K562 (cell line): ENCODE results near the gene SLC30A3. TPM values are rescaled to one million over a fixed set of nuclear protein-coding genes. Genes with fewer than 3 reads are reported as not detected.

Experiments
- ATAC-seq: fragments of 200-7000 bp; cut with Tn5 transposase; 3 replicates; pipeline ENCODE4 v1.9.1; 2020; ENCODE audit warnings: moderate library complexity
- BruUV-seq: library from RNA; stranded (reverse); fragments of 400-500 nt; replicated peaks from 2 replicates; lab custom pipeline; 2021; lab: Mats Ljungman, UMichigan
- CTCF ChIA-PET: fragments of 300-600 bp; formaldehyde crosslinking; extraction: SDS; loops from one replicate; lab custom pipeline; 2021; ENCODE audit warnings: low intra/inter-chr PET ratio; lab: Yijun Ruan, JAX
- POLR2A ChIA-PET: fragments of 300-600, 350-650 bp; sonication (Branson Sonifier 250); formaldehyde crosslinking; extraction: SDS; loops from one replicate; lab custom pipeline; 2021; ENCODE audit warnings: antibody characterized with exemption, inconsistent platforms; lab: Yijun Ruan, JAX
- DNase-seq, 4 experiments: peaks; one replicate each; pipeline versions ENCODE4 v3.0.0 to v3.0.0-alpha.2; 2011 to 2018; ENCODE audit warnings: low spot score in 3 of 4, mixed read lengths in 3 of 4; ENCODE audit errors: extremely low read depth in 1 of 4
- FAIRE-seq: peaks from 2 replicates; lab custom pipeline; 2011; peaks lifted over from hg19 to GRCh38; lab: Jason Lieb, UNC
- H2AFZ ChIP-seq: 2 replicates; pipeline ENCODE4 v1.6.0; 2011; ENCODE audit warnings: low read depth, low read length, control low read depth, inconsistent platforms
- H3K27ac ChIP-seq: fragments of 200-600 bp; 3 replicates; pipeline ENCODE4 v1.8.0; 2011; ENCODE audit warnings: low read depth, mild to moderate bottlenecking, control low read depth, inconsistent platforms, low read length, moderate library complexity, mixed read lengths; ENCODE audit errors: extremely low read depth
- H3K27me3 ChIP-seq, 2 experiments: fragments of 300-600 bp in 1 of 2; 2 replicates in 1 of 2; 3 replicates in 1 of 2; pipeline versions ENCODE4 v1.6.0 to v1.8.0; 2011; ENCODE audit warnings: inconsistent platforms in 2 of 2, low read length in 2 of 2, mild to moderate bottlenecking in 1 of 2, mixed read lengths in 1 of 2, moderate library complexity in 1 of 2; ENCODE audit not compliant: control insufficient read depth in 2 of 2, insufficient read depth in 2 of 2
- H3K36me3 ChIP-seq: fragments of 300-600 bp; 3 replicates; pipeline ENCODE4 v1.8.0; 2011; ENCODE audit warnings: mild to moderate bottlenecking, low read length, inconsistent platforms; ENCODE audit not compliant: control insufficient read depth, insufficient read depth
- H3K4me1 ChIP-seq, 2 experiments: fragments of 200-600 bp in 1 of 2; replicated peaks in 1 of 2; 2 replicates in 1 of 2; 3 replicates in 1 of 2; pipeline versions ENCODE4 v1.5.1 to v1.8.0; 2011; ENCODE audit warnings: inconsistent platforms in 2 of 2, low read length in 2 of 2, mild to moderate bottlenecking in 1 of 2, mixed read lengths in 1 of 2, moderate library complexity in 1 of 2; ENCODE audit not compliant: control insufficient read depth in 2 of 2, insufficient read depth in 2 of 2
- H3K4me2 ChIP-seq: 2 replicates; pipeline ENCODE4 v1.6.1; 2011; ENCODE audit warnings: low read length, control low read depth, inconsistent platforms, mixed read lengths; ENCODE audit not compliant: insufficient read depth
- H3K4me3 ChIP-seq: fragments of 200-600 bp; sonication (generic), shearing (Covaris generic); 2 replicates; pipeline ENCODE4 v1.5.1; 2016; ENCODE audit warnings: control low read depth, inconsistent platforms
- H3K79me2 ChIP-seq: fragments of 200-600 bp; 3 replicates; pipeline ENCODE4 v1.8.0; 2011; ENCODE audit warnings: low read length, inconsistent platforms; ENCODE audit not compliant: control insufficient read depth, insufficient read depth
- H3K9ac ChIP-seq, 2 experiments: 2 replicates each; pipeline versions ENCODE4 v1.6.0 to v1.6.1; 2011; ENCODE audit warnings: low read depth in 2 of 2, low read length in 2 of 2, control low read depth in 1 of 2, inconsistent platforms in 1 of 2, mild to moderate bottlenecking in 1 of 2, mixed read lengths in 1 of 2; ENCODE audit not compliant: insufficient read depth in 1 of 2
- H3K9me1 ChIP-seq: one replicate; pipeline ENCODE4 v1.6.0; 2011; ENCODE audit warnings: inconsistent platforms, mild to moderate bottlenecking, low read length, moderate library complexity; ENCODE audit not compliant: control insufficient read depth, insufficient read depth
- H3K9me3 ChIP-seq: replicated peaks from 2 replicates; pipeline ENCODE4 v1.5.1; 2011; ENCODE audit warnings: low read depth, low read length, inconsistent platforms; ENCODE audit not compliant: control insufficient read depth, insufficient read depth
- H4K20me1 ChIP-seq: replicated peaks from 2 replicates; pipeline ENCODE4 v1.6.1; 2011; ENCODE audit warnings: low read length, inconsistent platforms, mixed read lengths; ENCODE audit not compliant: control insufficient read depth, insufficient read depth
- COPS2 ChIP-seq: fragments of 450-650 bp; conservative IDR thresholded peaks from 2 replicates; pipeline ENCODE4 v1.6.1; 2016; ENCODE audit warnings: mild to moderate bottlenecking, moderate library complexity
- CREB5 ChIP-seq: fragments of 250-450 bp; sonication (Bioruptor Pico); IDR thresholded peaks from 2 replicates; pipeline ENCODE4 v1.5.0; 2020; ENCODE audit warnings: mild to moderate bottlenecking
- EP400 ChIP-seq: fragments of 450-650 bp; IDR thresholded peaks from 2 replicates; pipeline ENCODE4 v1.6.1; 2017; ENCODE audit warnings: antibody characterized with exemption, mild to moderate bottlenecking, moderate library complexity
- HMG20B ChIP-seq: fragments of 250-450 bp; sonication (Bioruptor Pico); IDR thresholded peaks from 2 replicates; pipeline ENCODE4 v1.5.0; 2021; ENCODE audit warnings: mild to moderate bottlenecking
- IRF2 ChIP-seq: sonication (generic); formaldehyde crosslinking; IDR thresholded peaks from 2 replicates; pipeline ENCODE4 v1.8.1; 2022; ENCODE audit warnings: mild to moderate bottlenecking, missing genetic modification reagents
- NFE2 ChIP-seq: IDR thresholded peaks from 2 replicates; pipeline ENCODE4 v1.6.1; 2014; ENCODE audit warnings: antibody characterized with exemption, low read depth
- NRF1 ChIP-seq, 2 experiments: fragments of 450-650 bp; IDR thresholded peaks in 1 of 2; conservative IDR thresholded peaks in 1 of 2; 2 replicates each; pipeline ENCODE4 v1.6.1; 2014; ENCODE audit warnings: mild to moderate bottlenecking in 2 of 2
- POLR2AphosphoS2 ChIP-seq: IDR thresholded peaks from 2 replicates; pipeline ENCODE4 v1.6.1; 2012; ENCODE audit warnings: low read length, improper control_type of control experiment
- RFX1 ChIP-seq: fragments of 450-650 bp; IDR thresholded peaks from 2 replicates; pipeline ENCODE4 v1.6.1; 2016; ENCODE audit warnings: mild to moderate bottlenecking, moderate library complexity
- SIX5 ChIP-seq, 2 experiments: IDR thresholded peaks; 2 replicates each; pipeline ENCODE4 v1.6.1; 2011; ENCODE audit warnings: low read length in 2 of 2, borderline replicate concordance in 1 of 2, low read depth in 1 of 2, mild to moderate bottlenecking in 1 of 2, moderate library complexity in 1 of 2; ENCODE audit not compliant: insufficient read depth in 1 of 2
- ZC3H8 ChIP-seq: fragments of 450-650 bp; IDR thresholded peaks from 2 replicates; pipeline ENCODE4 v1.6.1; 2017
- ZNF699 ChIP-seq: fragments of 250-450 bp; sonication (Bioruptor Pico); IDR thresholded peaks from 2 replicates; pipeline ENCODE4 v1.8.0; 2021; ENCODE audit warnings: mild to moderate bottlenecking, moderate library complexity; ENCODE audit not compliant: insufficient replicate concordance
- WGBS: fragments of 100-300 bp; shearing (Covaris generic); methylation state at CpG from one replicate; pipeline ENCODE4 v1.1.6; 2016; ENCODE audit warnings: low coverage, mixed read lengths; ENCODE audit not compliant: insufficient coverage; ENCODE audit errors: missing lambda C conversion rate; 5-methylcytosine and 5-hydroxymethylcytosine counted together
- in situ Hi-C: fragments of 300-500 bp; cut with MboI; formaldehyde crosslinking; loops from 4 replicates; pipeline ENCODE4 v1.15.0; 2018; ENCODE audit warnings: inconsistent platforms, mixed read lengths
- intact Hi-C: fragments of 100-400 bp; cut with micrococcal nuclease; formaldehyde crosslinking; loops from 2 replicates; pipeline ENCODE4 v1.14.2; 2022
- polyA plus RNA-seq, 8 experiments: library from polyadenylated mRNA; depleted of rRNA in 4 of 8; stranded (reverse) in 5 of 8; unstranded in 3 of 8; fragments of >200 nt; fragmentation: Nextera tagmentation in 2 of 8; fragmentation: Illumina TruSeq in 1 of 8; extraction: Ambion mirVana in 2 of 8; extraction: Trizol in 1 of 8; gene quantifications; 2 replicates each; pipeline versions ENCODE4 v1.2.1 to v1.2.3, GENCODE V29; 2011 to 2014; ENCODE audit warnings: inconsistent platforms in 1 of 8, missing spikeins in 1 of 8
- total RNA-seq, 7 experiments: library from RNA; depleted of rRNA in 6 of 7; stranded (reverse); fragments of >200 nt in 6 of 7; fragmentation: Illumina TruSeq in 2 of 7; extraction: Trizol in 2 of 7; gene quantifications; 2 replicates each; pipeline versions ENCODE4 v1.2.1 to v1.2.3, GENCODE V29; 2011 to 2021; ENCODE audit warnings: low replicate concordance in 1 of 7
- TF ChIP-seq, protein P1 (sequence below): fragments of 450-650 bp; formaldehyde crosslinking; IDR thresholded peaks from 2 replicates; pipeline ENCODE4 v1.4.0; 2020; ENCODE audit warnings: mild to moderate bottlenecking, mixed read lengths
- TF ChIP-seq, protein P2 (sequence below): fragments of 250-450 bp; sonication (Bioruptor Pico); IDR thresholded peaks from 2 replicates; pipeline ENCODE4 v1.8.0; 2022; ENCODE audit warnings: inconsistent platforms
- TF ChIP-seq, protein P3 (sequence below): fragments of 150-350 bp; conservative IDR thresholded peaks from 2 replicates; pipeline ENCODE4 v1.6.1; 2014; ENCODE audit warnings: low read length

The SLC30A3 gene
- total and polyA plus RNA-seq, 9 of the 15 experiments (the other 6 are each of a cell fraction or from before 2014, with no cell fraction given), result 0.03 to 2.7 (median 0.89) TPM; not detected in 1

GRCh38 chr2:27280826-27281225 lies 18.0 kb upstream of the SLC30A3 start:
- no peak overlapping the region for H3K4me3 ChIP-seq
- H3K79me2 ChIP-seq, result no peaks in the 10 kb centered on the region
- no TSS peak for BruUV-seq
- no peak overlapping the region for H3K9ac ChIP-seq
- CTCF ChIA-PET, result interaction anchor here (0.5 to 2.9 kb wide), 5 partner anchors 11 to 688 kb away, joined by 3 to 20 read pairs (median 8); no protein-coding TSS in a partner anchor
- FAIRE-seq (no peak), DNase-seq (no peak), ATAC-seq (no peak)
- H3K36me3 ChIP-seq, result no peaks in the 10 kb centered on the region
- H3K9me3 ChIP-seq, result no peaks in the 10 kb centered on the region
- H4K20me1 ChIP-seq, result no peaks in the 10 kb centered on the region
- peaks cover 6 to 17% of the 10 kb centered on the region in 2 experiments for H3K4me1 ChIP-seq
- H2AFZ ChIP-seq, result no peak overlapping the region
- H3K4me2 ChIP-seq, result no peak overlapping the region
- intact Hi-C loops, result loop anchor here (1.0 to 10.0 kb wide), 3 partner anchors 31 to 436 kb away; partner anchors contain the start of gene DPYSL5
- H3K9me1 ChIP-seq, result no peaks in the 10 kb centered on the region
- H3K27me3 ChIP-seq, result peaks cover 0 to 4% of the 10 kb centered on the region in 2 experiments; a peak in 1 of 5 replicates
- no peak overlapping the region for H3K27ac ChIP-seq
- 22% methylated on average over 3 of the region's 3 CpGs for WGBS
- in situ Hi-C loops, result loop anchor here (5.0 kb wide), 1 partner anchor 184 kb away; no protein-coding TSS in a partner anchor
- POLR2A ChIA-PET, result interaction anchor here (0.7 to 1.3 kb wide), 2 partner anchors 12 to 664 kb away, joined by 3 to 6 read pairs; no protein-coding TSS in a partner anchor
- TF ChIP-seq EP400 (no peak), ZC3H8 (no peak), COPS2 (no peak), IRF2 (CRISPR knock-in tag) (no peak), NRF1 (conservative IDR thresholded peaks at IDR 0.05 in 1 of 2, IDR thresholded peaks at IDR 0.05 in 1 of 2) (no peak), ZNF699 (no peak), SIX5 (IDR thresholded peaks at IDR 0.05; ENCODE audit: borderline replicate concordance in 1 of 2, insufficient read depth in 1 of 2, low read depth in 1 of 2, low read length in 2 of 2) (no peak), HMG20B (CRISPR knock-in tag) (no peak), CREB5 (CRISPR knock-in tag) (no peak), POLR2AphosphoS2 (no peak), NFE2 (no peak), RFX1 (no peak)
- TF ChIP-seq, protein P1, sequence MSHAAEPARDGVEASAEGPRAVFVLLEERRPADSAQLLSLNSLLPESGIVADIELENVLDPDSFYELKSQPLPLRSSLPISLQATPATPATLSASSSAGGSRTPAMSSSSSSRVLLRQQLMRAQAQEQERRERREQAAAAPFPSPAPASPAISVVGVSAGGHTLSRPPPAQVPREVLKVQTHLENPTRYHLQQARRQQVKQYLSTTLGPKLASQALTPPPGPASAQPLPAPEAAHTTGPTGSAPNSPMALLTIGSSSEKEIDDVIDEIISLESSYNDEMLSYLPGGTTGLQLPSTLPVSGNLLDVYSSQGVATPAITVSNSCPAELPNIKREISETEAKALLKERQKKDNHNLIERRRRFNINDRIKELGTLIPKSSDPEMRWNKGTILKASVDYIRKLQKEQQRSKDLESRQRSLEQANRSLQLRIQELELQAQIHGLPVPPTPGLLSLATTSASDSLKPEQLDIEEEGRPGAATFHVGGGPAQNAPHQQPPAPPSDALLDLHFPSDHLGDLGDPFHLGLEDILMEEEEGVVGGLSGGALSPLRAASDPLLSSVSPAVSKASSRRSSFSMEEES (CRISPR knock-in tag), result no peak
- TF ChIP-seq, protein P2, sequence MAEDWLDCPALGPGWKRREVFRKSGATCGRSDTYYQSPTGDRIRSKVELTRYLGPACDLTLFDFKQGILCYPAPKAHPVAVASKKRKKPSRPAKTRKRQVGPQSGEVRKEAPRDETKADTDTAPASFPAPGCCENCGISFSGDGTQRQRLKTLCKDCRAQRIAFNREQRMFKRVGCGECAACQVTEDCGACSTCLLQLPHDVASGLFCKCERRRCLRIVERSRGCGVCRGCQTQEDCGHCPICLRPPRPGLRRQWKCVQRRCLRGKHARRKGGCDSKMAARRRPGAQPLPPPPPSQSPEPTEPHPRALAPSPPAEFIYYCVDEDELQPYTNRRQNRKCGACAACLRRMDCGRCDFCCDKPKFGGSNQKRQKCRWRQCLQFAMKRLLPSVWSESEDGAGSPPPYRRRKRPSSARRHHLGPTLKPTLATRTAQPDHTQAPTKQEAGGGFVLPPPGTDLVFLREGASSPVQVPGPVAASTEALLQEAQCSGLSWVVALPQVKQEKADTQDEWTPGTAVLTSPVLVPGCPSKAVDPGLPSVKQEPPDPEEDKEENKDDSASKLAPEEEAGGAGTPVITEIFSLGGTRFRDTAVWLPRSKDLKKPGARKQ (CRISPR knock-in tag), result no peak
- TF ChIP-seq, protein P3, sequence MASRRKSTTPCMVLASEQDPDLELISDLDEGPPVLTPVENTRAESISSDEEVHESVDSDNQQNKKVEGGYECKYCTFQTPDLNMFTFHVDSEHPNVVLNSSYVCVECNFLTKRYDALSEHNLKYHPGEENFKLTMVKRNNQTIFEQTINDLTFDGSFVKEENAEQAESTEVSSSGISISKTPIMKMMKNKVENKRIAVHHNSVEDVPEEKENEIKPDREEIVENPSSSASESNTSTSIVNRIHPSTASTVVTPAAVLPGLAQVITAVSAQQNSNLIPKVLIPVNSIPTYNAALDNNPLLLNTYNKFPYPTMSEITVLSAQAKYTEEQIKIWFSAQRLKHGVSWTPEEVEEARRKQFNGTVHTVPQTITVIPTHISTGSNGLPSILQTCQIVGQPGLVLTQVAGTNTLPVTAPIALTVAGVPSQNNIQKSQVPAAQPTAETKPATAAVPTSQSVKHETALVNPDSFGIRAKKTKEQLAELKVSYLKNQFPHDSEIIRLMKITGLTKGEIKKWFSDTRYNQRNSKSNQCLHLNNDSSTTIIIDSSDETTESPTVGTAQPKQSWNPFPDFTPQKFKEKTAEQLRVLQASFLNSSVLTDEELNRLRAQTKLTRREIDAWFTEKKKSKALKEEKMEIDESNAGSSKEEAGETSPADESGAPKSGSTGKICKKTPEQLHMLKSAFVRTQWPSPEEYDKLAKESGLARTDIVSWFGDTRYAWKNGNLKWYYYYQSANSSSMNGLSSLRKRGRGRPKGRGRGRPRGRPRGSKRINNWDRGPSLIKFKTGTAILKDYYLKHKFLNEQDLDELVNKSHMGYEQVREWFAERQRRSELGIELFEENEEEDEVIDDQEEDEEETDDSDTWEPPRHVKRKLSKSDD, result no peak
